Activated CD4-positive, CD25-positive, alpha-beta regulatory T cell treated with anti-CD3 and anti-CD28 coated beads, Interleukin-2, amount 50 U/mL, for 24 hours (primary cell): ENCODE data around the gene RAPGEF3.

Source experiments
- ATAC-seq, 2 donors: fragments of 150-1000 bp; cut with Tn5 transposase; one replicate each; pipeline ENCODE4 v1.10.0; 2021; ENCODE audit warnings: mild to moderate bottlenecking in 1 of 2, moderate library complexity in 1 of 2

RAPGEF3 gene

DNA sequence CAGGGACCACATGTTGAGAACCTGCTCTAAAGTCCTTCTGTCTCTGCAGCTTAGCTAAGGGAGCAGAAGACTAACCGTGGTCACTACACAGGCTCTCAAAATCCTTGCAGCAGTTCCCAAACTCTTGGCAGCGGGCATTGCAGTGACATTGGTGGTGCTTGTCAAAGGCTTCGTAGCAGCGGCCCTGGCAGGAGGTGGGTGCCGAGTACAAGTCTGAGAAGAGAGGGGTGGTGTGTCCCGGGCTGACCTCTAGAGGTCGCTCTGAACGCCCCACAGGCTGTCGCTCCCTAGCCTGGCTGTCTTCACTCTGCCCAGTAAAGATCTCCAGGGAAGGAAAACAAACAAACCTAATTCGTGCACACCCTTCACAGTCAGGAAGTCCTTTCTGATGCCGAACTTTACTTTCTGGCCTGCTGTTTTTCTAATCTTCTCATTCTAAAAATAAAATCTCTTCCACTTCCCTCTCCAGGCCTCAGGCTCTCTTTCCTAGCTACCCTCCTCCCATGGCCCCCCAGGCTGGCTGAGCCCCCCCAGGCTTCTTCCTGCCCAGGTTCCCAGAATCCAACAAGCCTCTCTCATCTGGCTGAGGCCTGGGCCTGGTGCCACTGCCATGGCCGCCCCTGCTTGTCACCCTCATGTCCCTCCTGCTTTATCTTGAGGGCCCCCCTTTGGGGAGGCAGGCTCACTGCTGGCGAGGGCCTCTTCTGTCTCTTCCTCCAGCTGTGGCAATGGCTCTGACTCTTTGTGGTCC is 41.1 kb downstream of the RAPGEF3 start:
- peak in 1 of 2 donors; percentile 46 for ATAC-seq

DNA sequence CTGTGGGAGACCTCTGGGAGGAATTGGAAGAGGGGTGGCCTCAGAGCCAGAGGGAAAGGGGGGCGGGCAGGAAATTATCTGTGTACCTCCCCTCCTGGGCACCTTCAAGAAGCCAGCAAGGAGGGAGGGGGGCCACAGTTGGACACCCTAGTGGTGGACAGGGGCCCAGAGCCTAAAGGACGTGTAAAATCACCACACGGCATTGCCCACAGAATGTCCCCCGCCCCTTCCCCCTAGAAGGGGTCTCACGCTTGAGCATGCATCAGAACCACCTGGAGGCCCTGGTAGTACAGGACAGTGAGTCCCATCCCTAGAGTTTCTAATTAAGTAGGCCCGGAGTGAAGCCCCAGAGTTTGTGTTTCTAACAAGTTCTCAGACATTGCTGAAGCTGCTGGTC is 41.6 kb downstream of the RAPGEF3 start:
- ATAC-seq: no peak

DNA sequence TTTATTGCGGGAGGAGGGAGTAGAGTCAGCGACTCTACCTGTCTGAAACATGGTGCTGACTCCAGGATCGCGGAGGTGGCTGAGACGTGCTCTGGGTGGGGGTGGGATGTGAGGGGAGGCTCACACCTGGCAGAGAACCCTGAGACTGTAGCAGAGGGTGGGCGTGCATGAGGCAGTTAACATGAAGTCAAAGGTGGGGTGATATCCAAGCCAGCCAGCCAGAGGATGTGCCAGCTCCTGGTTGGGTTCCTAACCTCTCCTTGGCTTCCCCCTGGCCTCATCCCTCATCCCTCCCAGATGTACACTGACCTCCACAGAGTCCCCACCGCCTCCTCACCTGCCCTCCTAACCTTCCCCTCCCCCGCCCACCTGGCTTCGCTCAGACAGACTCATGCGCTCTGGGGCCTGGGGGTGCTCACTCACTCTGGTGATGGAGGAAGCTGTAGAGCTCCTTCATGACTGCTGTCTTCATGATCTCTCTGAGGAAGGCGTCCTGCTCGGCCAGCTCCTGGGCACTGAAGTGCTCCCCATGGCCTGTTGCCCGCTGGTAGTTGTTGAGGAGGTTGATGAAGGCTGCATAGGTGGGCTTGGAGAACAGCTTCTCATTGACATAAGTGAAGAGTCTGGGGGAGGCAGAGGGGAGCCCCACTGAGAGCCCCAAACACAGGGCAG is 42.7 kb downstream of the RAPGEF3 start:
- ATAC-seq: no peak

DNA sequence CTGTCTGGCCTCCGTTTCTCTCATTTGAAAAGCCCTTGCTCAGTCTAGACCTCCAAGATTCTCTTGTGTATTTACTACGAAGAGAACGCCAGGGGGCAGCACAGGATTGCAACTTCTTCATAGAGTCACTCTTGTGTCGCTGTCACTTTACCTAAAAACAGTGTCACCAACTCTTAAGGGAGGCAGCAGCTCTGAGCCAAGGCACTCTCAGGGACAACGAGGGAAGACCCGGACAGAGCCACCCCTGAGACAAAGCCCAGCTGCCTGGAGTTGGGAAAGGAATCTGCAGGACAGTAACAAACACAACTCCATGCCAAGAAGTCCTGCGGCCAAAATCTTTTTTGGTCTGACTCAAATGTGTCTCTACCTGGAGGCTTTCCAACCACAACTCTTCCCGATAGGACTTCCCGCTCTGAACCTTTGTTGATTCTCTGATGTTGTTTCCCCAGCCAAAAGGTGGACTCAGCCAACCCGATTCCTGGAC is 43.2 kb downstream of the RAPGEF3 start:
- peak; percentile 80 to 87 for ATAC-seq

DNA sequence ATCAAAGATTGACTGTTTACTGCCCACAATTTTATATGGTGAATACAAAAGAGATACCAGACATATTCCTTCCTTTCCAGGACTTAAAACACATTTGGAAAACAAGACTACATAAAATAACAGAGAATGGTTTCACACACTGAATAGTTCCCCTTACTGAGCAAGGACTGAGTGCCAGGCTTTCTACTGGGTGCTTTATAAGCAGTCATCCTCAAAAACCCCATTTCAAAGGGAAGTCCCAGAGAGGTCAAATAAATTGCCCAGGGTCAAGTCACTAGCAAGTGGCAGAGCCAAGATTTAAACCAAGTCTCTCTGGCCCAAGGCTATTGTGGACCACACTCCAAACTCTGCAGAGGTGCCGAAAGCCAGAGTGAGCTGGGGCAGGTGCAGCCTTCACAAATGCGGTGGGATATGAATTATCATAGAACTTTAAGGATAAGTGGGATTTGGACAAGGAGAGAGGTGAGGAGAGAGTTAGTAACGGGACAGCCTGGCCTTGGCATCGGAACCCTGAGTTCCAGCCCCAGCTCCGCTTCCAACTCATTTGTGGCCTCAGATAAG is 43.8 kb downstream of the RAPGEF3 start:
- ATAC-seq: peak in 1 of 2 donors; percentile 13

DNA sequence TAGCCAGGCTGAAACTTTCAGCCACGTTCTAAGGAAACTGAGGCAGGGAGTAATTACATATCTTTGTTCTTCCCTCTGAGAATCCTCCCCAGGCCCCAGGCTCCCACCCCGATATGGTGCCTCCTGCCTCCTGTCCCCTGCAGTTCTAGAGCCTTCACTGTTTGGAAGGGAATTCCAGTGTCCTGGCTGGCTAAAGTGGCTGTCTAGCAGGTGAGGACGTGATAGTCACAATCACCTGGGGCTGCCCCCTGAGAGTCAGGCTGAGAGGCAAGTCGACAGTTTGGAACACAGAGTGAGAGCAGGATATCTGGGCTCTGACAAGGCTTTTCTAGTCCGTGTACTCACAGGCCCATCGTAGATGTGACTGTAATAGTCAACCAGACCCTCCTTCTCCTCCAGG is 46.5 kb downstream of the RAPGEF3 start:
- no peak for ATAC-seq

DNA sequence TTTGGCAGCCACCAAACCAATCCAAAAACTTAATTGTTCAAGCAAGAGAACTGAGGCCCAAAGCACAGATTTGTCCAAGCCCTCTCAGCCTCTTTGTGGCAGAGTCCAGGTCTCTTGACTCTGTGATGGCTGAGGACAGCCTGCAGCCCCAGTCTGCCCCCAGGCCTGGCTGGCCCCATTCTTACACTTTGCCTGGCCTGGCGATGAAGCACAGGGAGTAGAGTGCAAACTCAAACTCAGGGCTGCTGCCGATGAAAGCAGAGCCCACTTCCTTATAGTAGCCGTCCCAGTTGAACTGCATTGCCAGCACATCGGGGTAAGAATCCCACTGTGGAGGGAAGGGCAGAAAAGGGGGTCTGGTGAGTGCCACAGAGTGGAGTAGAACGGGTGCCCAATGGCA is 47.2 kb downstream of the RAPGEF3 start:
- no peak for ATAC-seq

DNA sequence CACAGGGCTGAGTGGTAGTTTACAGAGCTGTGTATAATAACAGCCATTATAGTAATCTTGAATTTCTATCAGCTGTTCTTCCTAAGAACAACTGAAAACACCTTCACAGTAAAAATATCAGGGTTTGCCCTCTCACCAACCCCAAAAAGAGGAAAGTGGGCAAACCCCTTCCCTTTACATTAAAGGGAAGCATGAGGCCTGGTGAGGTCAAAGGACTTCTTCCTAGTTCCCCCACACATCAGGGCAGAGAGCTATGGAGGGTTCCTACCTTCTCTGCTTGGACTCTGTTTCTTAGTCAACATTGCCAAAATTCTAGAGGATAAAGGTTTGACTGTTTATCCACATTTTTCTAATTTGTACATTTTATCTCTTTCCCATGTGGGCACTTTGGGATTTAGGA is 48.4 kb downstream of the RAPGEF3 start:
- ATAC-seq: no peak

DNA sequence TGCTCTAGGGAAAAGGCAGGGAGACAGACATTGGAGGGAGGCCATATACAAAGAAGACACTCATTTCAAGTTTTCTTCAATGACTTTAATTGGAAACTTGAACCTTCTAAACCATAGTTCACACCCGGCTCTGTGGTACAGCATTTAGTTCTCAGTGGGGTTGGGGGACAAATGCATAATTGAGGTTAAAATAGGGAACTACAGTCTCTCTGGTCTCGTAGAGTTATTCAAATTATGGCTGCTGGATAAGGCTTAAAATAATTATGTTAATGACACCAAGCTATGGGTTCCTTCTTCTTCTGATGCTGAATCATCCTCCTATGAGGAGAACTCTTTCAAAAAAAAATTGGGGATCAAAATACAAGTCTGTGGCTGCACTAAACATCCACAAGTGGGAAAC is 49.0 kb downstream of the RAPGEF3 start:
- ATAC-seq: no peak

DNA sequence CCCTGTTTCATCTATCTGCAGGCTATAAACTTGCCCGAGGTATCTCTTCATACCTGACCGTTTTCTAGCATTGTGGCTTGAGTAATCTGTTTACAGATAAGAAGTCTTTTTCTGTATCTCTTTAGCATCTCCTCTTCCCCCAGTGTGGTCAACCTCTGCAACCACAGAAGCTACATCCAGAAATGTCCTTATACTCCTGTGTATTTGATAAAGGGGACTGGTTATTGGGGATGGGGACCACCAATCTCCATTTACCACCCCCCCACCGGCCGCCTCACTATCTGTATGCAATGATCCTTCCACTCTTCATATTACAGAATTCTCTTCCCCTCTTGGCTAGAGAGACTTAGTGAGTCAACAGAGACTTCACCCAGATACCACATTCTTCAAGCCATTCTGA is 49.4 kb downstream of the RAPGEF3 start:
- no peak for ATAC-seq

DNA sequence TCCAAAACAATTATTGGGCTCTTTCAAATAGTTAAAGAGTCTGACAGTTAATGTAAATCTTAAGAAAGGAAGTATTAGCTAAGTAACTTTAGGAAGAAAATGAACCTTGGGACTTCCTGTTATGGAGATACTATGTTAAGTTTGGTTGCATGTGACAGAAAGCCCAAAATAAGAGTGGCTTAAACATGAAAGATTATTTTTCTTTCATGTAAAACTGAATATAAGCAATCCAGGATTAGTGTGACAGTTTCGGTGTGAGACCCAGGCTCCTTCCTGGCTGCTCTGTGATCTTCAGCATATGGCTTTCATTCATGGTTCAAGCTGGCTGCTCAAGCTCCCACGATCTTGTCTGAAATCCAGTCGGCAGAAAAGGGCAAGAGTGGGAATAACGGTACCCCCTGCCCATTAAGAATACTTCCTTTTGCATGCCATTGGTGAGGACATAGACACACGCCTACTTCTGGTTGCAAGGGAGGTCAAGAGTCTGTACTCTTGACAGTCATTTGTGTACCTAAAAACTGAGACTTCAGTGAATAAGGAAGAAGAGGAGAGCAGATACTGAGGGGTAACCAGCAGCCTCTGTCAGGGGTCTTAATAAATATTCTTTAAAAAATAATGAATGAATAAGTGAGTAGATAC is 50.7 kb downstream of the RAPGEF3 start:
- ATAC-seq: no peak

DNA sequence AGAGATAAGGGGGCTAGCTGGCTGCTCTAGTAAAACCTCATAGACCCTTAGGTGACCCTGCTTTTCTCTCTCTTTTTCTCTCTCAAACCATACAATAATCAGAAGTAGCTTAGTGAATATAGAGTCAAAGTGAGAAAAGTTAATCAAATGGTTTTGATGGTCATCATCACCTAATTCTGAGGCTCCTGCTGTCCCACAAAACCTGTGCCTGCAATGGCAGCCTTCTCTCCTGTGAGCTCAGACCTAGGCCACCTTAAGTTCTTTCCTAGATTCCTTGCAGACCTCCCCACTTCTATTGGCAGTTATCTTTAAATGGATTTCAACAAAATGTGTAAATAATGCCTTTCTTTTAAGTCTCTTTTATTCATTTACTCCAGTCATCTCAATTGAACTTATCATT is 51.3 kb downstream of the RAPGEF3 start:
- ATAC-seq: no peak

DNA sequence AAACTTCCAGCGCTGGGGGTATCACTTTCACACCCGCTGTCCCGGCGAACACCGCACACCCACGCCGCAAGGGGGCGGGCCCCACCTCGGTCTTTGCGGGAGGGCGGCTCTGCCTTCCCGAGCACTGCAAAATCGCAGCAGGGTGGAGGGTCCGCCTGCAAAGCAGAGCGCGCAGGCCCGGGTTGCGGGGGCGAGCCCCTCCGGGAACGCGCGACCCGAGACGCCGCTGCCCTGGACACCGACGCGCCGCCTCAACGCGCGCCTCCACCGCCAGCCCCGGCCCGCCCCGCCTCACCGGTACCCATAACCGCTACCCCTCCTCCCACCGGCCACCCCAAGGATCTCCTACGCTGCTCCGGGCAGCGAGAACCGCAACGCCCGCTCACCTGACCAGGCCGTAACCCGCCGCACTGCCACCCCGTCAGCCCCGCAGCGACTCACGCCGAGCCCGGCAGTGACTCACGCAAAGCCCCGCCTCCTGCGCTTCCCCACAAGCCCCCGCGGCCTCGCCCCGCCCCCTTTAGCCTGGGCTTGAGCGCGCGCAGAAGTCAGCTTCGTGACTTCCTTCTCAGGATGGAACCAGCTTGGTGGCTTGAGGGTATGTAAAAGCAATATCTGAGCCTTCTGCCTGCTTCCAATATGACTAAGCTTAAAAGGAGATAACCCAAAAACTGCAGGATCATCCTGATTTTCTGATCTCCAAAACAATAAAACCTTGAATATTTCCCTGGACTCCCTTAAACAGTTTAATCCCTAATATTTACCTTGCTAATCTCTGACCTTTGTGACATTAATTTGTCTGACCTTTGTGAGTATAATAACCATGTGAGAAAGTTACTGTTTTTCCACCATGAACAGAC is 52.9 kb downstream of the RAPGEF3 start, which contains the start of gene RPAP3:
Gene RPAP3, minus strand, starts transcription at position 465 of the 860 bp plus-strand sequence. CDS start 3,190 bp downstream, outside the sequence.
- peak; percentile 94 for ATAC-seq

DNA sequence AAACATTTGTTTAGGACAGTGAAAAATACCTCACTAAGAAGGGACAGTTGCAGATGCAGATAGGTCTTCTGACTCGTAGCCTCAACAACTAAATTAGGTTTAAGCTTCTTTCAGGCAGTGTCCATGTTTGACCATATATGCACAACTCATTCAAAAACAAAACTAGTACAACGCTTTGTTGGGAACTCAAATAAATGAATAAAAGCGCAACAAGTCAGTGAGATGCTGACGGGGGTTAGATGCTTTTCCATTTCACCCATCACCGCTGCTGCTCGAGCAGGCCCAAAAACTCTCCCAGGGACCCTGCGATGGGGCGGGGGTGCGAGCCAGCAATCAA is 53.5 kb downstream of the RAPGEF3 start:
- no peak for ATAC-seq

DNA sequence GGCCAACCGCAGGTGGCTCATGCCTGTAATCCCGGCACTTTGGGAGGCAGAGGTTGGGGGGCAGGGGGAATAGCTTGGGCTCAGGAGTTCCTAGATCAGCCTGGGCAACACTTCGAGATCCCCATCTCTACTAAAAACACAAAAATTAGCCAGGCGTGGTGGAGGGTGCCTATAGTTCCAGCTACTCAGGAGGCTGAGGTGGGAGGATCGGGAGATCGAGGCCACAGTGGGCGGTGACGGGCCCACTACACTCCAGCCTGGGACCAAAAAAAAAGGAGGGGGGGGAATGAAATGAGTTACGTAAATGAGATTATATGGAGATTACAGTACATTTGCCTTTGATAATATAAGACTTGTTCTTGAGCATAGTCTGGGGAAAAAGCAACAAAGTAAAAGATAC is 54.0 kb downstream of the RAPGEF3 start:
- ATAC-seq: no peak

DNA sequence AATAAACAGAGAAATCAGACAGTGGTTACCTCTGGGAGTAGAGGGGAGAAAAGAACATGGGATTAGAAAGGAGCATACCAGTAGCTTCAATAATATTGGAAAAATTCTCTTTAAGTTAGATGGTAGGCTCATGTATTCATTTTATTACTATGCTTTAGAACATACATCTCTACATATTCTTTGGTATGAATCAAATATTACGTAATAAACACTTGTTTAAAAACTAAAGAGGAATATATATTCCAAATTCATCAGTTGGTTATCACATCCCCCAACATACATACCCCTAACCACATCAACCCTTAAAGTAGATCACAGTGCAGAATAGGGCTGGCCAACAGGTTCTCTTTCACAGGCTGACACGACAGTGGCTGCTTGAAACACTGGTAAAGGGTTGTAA is 58.4 kb downstream of the RAPGEF3 start:
- no peak for ATAC-seq

DNA sequence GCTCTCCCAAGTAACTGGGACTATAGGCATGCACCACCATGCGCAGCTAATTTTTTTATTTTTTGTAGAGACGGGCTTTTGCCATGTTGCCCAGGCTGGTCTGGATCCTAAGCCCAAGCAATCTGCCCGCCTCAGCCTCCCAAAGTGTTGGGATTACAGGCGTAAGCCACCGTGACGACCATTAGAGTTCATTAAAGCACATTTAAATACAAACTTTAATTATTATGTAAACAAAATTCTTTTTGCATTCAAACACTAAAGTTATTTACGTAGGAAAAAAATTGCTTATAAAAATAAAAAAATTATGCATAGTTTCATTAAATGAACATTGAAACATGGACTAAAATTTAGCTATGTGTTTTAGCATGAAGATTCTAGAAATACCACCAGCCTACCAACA is 60.0 kb downstream of the RAPGEF3 start:
- no peak for ATAC-seq

DNA sequence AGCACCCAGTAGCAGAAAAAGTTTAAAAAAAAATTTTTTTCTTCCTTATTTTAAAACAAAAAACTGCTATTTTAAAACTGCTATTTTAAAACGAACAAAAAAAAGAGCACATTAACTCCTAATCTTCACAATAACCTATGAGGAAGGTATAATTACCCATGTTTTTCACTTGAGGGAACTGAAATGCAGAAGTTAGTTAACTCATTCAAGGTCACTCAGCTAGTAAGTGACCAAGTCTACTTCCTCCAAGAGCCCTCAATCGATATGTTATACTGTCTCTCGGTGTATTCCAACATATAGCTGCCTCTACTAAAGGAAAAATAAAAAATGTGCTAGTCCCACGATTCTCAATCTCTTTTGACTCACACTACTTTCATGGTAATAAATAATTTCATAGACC is 60.6 kb downstream of the RAPGEF3 start:
- no peak for ATAC-seq

DNA sequence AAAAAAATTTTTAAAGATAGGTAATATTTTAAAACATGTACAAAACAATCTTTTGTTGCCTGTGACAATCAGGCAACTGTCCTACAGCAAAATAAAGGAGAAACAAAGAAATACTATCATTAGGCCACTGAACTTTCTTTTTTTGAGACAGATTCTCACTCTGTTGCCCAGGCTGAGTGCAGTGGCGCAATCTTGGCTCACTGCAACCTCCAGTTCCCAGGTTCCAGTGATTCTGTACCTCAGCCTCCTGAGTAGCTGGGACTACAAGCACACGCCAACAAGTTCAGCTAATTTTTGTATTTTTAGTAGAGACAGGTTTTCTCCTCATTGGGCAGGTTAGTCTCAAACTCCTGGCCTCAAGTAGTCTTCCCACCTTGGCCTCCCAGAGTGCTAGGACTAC is 69.5 kb downstream of the RAPGEF3 start:
- ATAC-seq: no peak

DNA sequence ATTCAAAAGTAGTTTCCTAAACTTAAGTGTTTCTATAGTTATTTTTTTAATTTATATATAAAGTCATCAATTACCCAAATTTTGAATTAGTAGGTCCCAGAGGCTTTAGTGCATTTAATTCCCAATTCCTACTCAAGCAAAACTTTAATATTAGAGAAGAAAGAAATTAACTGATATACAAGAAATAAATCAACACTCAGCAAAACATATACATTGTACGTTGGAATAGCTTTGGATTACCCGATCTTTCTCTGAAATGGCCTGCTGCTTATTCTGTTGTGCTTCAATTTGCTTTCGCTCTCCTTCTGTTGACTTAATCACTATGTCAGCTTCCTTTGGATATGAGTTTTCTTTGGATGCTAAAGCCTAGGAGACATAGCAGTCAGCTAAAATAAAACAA is 71.0 kb downstream of the RAPGEF3 start:
- no peak for ATAC-seq

DNA sequence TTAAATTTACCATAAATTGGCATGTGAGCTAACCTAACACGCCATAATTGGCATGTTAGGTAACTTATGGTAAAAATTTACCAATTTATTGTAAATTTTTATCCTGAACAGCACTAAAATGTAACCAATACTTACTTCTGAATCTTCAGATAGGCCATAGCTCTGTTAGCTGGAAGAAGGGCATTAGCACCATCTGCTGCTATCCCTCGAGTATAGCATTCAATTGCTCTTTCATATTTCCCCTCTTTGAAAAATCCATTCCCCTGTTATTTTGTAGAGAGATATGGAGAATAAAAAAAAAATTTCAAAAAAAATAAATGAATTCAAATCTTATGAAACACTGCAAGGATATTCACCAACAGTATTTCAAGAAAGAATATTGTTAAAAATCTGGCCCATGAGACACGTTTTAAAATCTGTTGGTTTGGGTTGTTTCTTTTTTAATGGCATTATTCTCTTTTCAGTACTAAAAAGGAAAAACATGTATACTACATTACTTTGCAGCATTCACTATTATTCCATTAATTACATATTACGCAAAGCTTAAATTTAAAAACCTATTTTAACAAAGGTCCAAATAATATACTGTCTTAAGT is 71.9 kb downstream of the RAPGEF3 start:
- no peak for ATAC-seq
